A549 (cell line): ENCODE results near the gene RABGEF1.

ENCODE experiments used
- RAD21 ChIP-seq, 2 experiments: fragments of >200 bp in 1 of 2; sonication (Bioruptor Twin) in 1 of 2; formaldehyde crosslinking in 1 of 2; IDR thresholded peaks in 1 of 2; conservative IDR thresholded peaks in 1 of 2; 2 replicates in 1 of 2; 3 replicates in 1 of 2; pipeline ENCODE4 v1.6.1; 2012 to 2018; ENCODE audit warnings: inconsistent platforms in 1 of 2
- RFX5 ChIP-seq: fragments of 450-650 bp; IDR thresholded peaks from 2 replicates; pipeline ENCODE4 v1.7.1; 2014; ENCODE audit warnings: antibody characterized with exemption, mild to moderate bottlenecking, moderate library complexity
- TF ChIP-seq, protein P1 (sequence below): fragments of 250-450 bp; sonication (Bioruptor Pico); IDR thresholded peaks from 2 replicates; pipeline ENCODE4 v1.5.0; 2021; ENCODE audit warnings: mild to moderate bottlenecking, moderate library complexity, borderline replicate concordance

- TF ChIP-seq RAD21 (conservative IDR thresholded peaks at IDR 0.05 in 1 of 2, IDR thresholded peaks at IDR 0.05 in 1 of 2), result no peak
- no peak for TF ChIP-seq RFX5
- TF ChIP-seq, protein P1, sequence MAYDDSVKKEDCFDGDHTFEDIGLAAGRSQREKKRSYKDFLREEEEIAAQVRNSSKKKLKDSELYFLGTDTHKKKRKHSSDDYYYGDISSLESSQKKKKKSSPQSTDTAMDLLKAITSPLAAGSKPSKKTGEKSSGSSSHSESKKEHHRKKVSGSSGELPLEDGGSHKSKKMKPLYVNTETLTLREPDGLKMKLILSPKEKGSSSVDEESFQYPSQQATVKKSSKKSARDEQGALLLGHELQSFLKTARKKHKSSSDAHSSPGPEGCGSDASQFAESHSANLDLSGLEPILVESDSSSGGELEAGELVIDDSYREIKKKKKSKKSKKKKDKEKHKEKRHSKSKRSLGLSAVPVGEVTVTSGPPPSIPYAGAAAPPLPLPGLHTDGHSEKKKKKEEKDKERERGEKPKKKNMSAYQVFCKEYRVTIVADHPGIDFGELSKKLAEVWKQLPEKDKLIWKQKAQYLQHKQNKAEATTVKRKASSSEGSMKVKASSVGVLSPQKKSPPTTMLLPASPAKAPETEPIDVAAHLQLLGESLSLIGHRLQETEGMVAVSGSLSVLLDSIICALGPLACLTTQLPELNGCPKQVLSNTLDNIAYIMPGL (CRISPR knock-in tag), result no peak
Observed at GRCh38 chr7:66739477-66739876, 1.1 kb upstream of the RABGEF1 start.
